ENCODE measurements around the gene KLHDC8A. TPM values are rescaled to one million over a fixed set of nuclear protein-coding genes. Genes with fewer than 3 reads are reported as not detected.

Gene KLHDC8A
- total RNA-seq, 1 donor from 2014 or later, result 3.9 TPM

DNA sequence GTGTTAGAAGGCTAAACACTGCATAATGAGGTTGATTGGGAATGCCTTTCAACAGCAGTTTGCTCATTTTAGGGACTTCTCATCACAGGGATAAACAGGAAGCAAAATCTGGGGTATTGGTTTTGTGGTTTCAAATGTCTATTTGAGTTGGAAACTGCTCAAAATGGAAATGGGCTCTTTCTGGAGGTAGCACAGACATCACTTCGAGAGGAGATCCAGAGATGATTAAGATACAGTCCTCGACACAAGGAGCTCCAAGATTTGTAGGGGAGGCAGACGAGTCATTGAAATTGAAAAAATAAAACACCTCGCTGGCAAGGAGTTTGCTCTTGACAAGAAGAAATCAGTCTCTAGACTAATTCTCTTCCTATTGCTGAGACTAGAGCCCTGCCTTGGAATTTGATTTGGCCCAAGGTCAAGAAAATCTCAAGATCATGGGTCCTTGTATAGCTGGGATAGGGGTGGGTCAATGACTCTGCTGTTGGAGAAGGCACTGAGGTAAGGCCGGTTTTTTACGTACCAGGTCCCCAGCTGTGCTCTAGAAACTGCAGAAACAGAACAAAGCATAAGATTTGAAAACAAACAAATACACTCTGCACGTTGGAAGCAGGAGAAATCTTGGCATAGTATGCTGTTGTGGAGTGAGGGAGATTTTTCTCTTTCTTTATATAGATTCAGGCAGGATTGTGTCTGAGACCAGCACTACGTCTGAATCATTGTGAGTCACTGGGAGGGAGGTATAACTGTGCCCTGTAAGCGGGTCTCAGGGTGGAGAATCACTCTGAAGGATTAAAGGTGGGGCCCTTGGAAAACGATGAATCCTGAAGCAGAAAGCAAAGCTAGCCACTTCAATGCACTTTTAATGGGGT lies 17.7 kb upstream of the KLHDC8A start:
- no peaks in the 10 kb centered on the region for H3K36me3 Mint-ChIP-seq
- DNase-seq (ENCODE audit: extremely low spot score, unreplicated experiment), result no peak
- H3K4me3 Mint-ChIP-seq, result no peak overlapping the region
- TF ChIP-seq CTCF (conservative IDR thresholded peaks at IDR 0.05), result no peak
- no peaks in the 10 kb centered on the region for H3K9me3 Mint-ChIP-seq
- peaks cover 21% of the 10 kb centered on the region for H3K27me3 Mint-ChIP-seq
- peaks cover 40% of the 10 kb centered on the region for H3K4me1 Mint-ChIP-seq (ENCODE audit: unreplicated experiment)
- no peak overlapping the region for H3K27ac Mint-ChIP-seq

DNA sequence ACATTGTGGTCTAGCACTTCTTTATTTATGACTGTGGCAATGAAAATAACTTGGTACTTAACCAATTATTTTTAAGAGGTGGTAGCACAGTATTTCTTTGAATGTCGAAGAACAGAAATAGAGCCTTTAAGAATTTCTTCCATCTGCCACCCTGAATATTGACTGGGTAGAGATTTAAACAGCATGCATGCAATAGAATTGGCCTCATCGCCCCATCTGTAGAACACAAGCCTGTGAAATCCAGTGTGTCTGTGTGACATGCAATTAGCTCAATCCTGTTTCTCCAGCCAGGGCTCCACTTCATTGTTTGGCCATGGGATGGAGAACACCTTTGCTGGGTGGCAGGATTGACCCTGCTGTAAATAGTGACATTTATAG lies 17.1 kb upstream of the KLHDC8A start:
- peaks cover 18% of the 10 kb centered on the region for H3K27me3 Mint-ChIP-seq
- H3K27ac Mint-ChIP-seq, result no peak overlapping the region
- no peak for DNase-seq (ENCODE audit: extremely low spot score, unreplicated experiment)
- no peak for TF ChIP-seq CTCF (conservative IDR thresholded peaks at IDR 0.05)
- no peak overlapping the region for H3K4me3 Mint-ChIP-seq
- H3K9me3 Mint-ChIP-seq, result no peaks in the 10 kb centered on the region
- no peaks in the 10 kb centered on the region for H3K36me3 Mint-ChIP-seq
- peaks cover 41% of the 10 kb centered on the region for H3K4me1 Mint-ChIP-seq (ENCODE audit: unreplicated experiment)

GRCh38 chr1:205373022-205373797 lies 16.5 kb upstream of the KLHDC8A start:
- Mint-ChIP-seq H3K4me3 (no peak overlapping the region), H3K4me1 (ENCODE audit: unreplicated experiment) (peaks cover 41% of the 10 kb centered on the region), H3K9me3 (no peaks in the 10 kb centered on the region), H3K27me3 (peaks cover 18% of the 10 kb centered on the region), H3K27ac (no peak overlapping the region), H3K36me3 (no peaks in the 10 kb centered on the region)
- no peak for TF ChIP-seq CTCF (conservative IDR thresholded peaks at IDR 0.05)
- no peak for DNase-seq (ENCODE audit: extremely low spot score, unreplicated experiment)

DNA sequence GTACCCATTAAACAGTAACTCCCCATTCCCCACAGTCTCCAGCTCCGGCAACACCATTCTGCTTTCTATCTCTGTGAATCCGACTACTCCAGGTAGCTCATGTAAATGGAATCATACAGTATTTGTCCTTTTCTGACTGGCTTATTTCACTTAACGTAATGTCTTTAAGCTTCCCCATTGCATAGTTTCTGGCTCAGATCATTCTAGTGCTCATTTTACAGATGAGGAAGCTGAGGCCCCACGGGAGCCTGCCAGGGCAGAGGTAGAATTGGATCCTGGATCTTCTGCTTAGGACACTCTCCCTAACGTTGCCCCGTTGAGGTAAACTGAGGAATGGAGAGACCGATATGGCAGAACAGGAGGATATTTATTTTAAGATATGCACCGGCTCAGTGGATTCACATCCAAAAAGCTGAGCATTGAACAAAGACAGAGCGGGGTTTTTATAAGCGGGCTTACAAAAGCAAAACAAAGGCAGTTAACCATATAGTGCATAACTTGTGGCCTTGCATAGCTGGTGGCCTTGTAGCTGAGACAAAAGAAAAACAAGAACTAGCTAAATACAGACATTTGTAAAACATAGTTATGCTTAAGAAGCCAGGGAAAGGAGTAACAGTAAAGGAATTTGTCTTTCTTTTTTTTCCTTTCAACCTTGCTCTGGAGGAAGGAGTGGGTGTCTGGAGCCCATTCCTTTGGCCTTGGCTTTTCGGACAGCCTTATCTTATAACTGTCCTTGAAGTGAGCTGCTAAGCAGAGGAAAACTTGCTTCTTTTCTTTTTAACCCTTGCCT lies 15.3 kb upstream of the KLHDC8A start:
- no peak for TF ChIP-seq CTCF (conservative IDR thresholded peaks at IDR 0.05)
- no peak for DNase-seq (ENCODE audit: extremely low spot score, unreplicated experiment)
- H3K27ac Mint-ChIP-seq, result no peak overlapping the region
- no peak overlapping the region for H3K4me3 Mint-ChIP-seq
- no peaks in the 10 kb centered on the region for H3K9me3 Mint-ChIP-seq
- H3K27me3 Mint-ChIP-seq, result peaks cover 18% of the 10 kb centered on the region
- no peaks in the 10 kb centered on the region for H3K36me3 Mint-ChIP-seq
- H3K4me1 Mint-ChIP-seq (ENCODE audit: unreplicated experiment), result peaks cover 41% of the 10 kb centered on the region

- Mint-ChIP-seq H3K27ac (no peak overlapping the region), H3K9me3 (no peaks in the 10 kb centered on the region), H3K27me3 (peaks cover 12% of the 10 kb centered on the region), H3K4me1 (ENCODE audit: unreplicated experiment) (peaks cover 39% of the 10 kb centered on the region), H3K36me3 (no peaks in the 10 kb centered on the region), H3K4me3 (no peak overlapping the region)
- TF ChIP-seq CTCF (conservative IDR thresholded peaks at IDR 0.05), result no peak
- no peak for DNase-seq (ENCODE audit: extremely low spot score, unreplicated experiment)
Observed at GRCh38 chr1:205370780-205371179, 14.1 kb upstream of the KLHDC8A start.
